Peyer's patch (tissue), 4 donors: ENCODE data around the gene UBE2H. TPM values are rescaled to one million over a fixed set of nuclear protein-coding genes. Genes with fewer than 3 reads are reported as not detected.
"Not testable (repeated sequence)": the region's sequence is repeated elsewhere in the genome, so short reads cannot be mapped to it uniquely, and the experiment has no call there.

Experiments used
- DNase-seq, 3 donors: peaks; one replicate each; pipeline ENCODE4 v3.0.0-alpha.2; 2017 to 2019
- H3K27ac ChIP-seq, 4 donors: fragments of 200-600 bp; sonication (generic); one replicate each; pipeline ENCODE4 v1.5.1; 2016 to 2019
- H3K27me3 ChIP-seq, 2 donors: fragments of 200-600 bp; sonication (generic); one replicate each; pipeline ENCODE4 v1.5.1; 2019
- H3K36me3 ChIP-seq, 3 donors: fragments of 200-600 bp; sonication (generic); one replicate each; pipeline ENCODE4 v1.5.1; 2016 to 2019
- H3K4me1 ChIP-seq, 4 donors: fragments of 200-600 bp; sonication (generic); one replicate each; pipeline ENCODE4 v1.5.1; 2016 to 2019
- H3K4me3 ChIP-seq, 4 donors: fragments of 200-600 bp; sonication (generic); 1 replicate in 3 of 4; 2 replicates in 1 of 4; pipeline ENCODE4 v1.5.1; 2016 to 2019; ENCODE audit warnings: mild to moderate bottlenecking in 1 of 4
- H3K9me3 ChIP-seq, 4 donors: fragments of 200-600 bp; sonication (generic); one replicate each; pipeline ENCODE4 v1.5.1; 2016 to 2019; ENCODE audit warnings: mild to moderate bottlenecking in 1 of 4
- CTCF ChIP-seq, 6 experiments: fragments of 450-650 bp in 4 of 6; fragments of 200-600 bp in 2 of 6; sonication (generic) in 1 of 6; IDR thresholded peaks; one replicate each; pipeline ENCODE4 v1.5.1; 2017 to 2019; ENCODE audit warnings: antibody characterized with exemption in 6 of 6, mild to moderate bottlenecking in 3 of 6, moderate library complexity in 1 of 6
- POLR2A ChIP-seq, 2 donors: fragments of 450-650 bp; IDR thresholded peaks; one replicate each; pipeline ENCODE4 v1.5.1; 2017; ENCODE audit warnings: antibody characterized with exemption in 2 of 2, mild to moderate bottlenecking in 2 of 2, moderate library complexity in 2 of 2
- total RNA-seq, 4 donors: library from RNA; depleted of rRNA; stranded (reverse); fragments of >200 nt; gene quantifications; one replicate each; pipeline ENCODE4 v1.1.0, GENCODE V29; 2016

UBE2H gene
- total RNA-seq, 4 donors from 2014 or later: 33.5 to 59.4 (median 51.4) TPM

- Histone ChIP-seq H3K9me3 (no peaks in the 10 kb centered on the region), H3K27ac (no peak overlapping the region), H3K36me3 (peaks cover 0 to 15% (median 0%) of the 10 kb centered on the region in 3 donors), H3K4me3 (no peak overlapping the region), H3K4me1 (no peaks in the 10 kb centered on the region), H3K27me3 (no peaks in the 10 kb centered on the region)
- TF ChIP-seq CTCF (IDR thresholded peaks at IDR 0.05): no peak
- TF ChIP-seq POLR2A (IDR thresholded peaks at IDR 0.05): no peak
- DNase-seq: no peak
These were observed 82.1 kb downstream of the UBE2H start for GRCh38 chr7:129870668-129871067.

DNA sequence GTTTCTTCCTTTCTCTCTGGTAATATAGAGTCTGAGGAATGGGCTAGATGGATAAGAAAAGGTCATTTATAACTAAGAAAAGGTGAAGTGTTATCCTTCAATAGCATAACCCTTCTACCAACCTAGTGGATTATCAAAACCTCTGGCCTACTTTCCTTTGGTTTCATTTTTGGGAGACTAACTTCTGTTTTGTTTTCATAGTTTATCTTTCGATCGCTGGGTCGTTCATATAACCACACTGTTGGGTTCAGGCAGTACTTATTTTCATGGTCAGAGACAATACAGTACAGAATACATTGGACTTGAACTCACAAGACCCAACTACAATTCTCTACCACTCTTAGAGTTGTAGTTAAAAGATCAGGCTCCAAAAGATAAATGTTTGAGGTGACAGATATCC lies 86.5 kb downstream of the UBE2H start:
- Histone ChIP-seq H3K4me1 (peaks cover 0 to 25% (median 0%) of the 10 kb centered on the region in 4 donors), H3K4me3 (no peak overlapping the region)
- TF ChIP-seq CTCF (IDR thresholded peaks at IDR 0.05): no peak
- TF ChIP-seq POLR2A (IDR thresholded peaks at IDR 0.05): no peak

GRCh38 chr7:129865925-129866201 lies 86.9 kb downstream of the UBE2H start:
- peaks cover 0 to 29% (median 0%) of the 10 kb centered on the region in 4 donors for H3K4me1 ChIP-seq
- no peak for TF ChIP-seq CTCF (IDR thresholded peaks at IDR 0.05)
- no peak for TF ChIP-seq POLR2A (IDR thresholded peaks at IDR 0.05)
- no peaks in the 10 kb centered on the region for H3K36me3 ChIP-seq
- H3K27ac ChIP-seq: no peak overlapping the region
- no peak overlapping the region for H3K4me3 ChIP-seq
- H3K9me3 ChIP-seq: no peaks in the 10 kb centered on the region
- no peaks in the 10 kb centered on the region for H3K27me3 ChIP-seq
- DNase-seq: no peak

More for the DNA sequence above, 86.5 kb downstream of the UBE2H start:
- no peak for DNase-seq
- Histone ChIP-seq H3K27me3 (no peaks in the 10 kb centered on the region), H3K27ac (no peak overlapping the region), H3K36me3 (peaks cover 0 to 1% (median 0%) of the 10 kb centered on the region in 3 donors), H3K9me3 (no peaks in the 10 kb centered on the region)

GRCh38 chr7:129865093-129865924 lies 87.5 kb downstream of the UBE2H start:
- Histone ChIP-seq H3K9me3 (no peaks in the 10 kb centered on the region), H3K36me3 (no peaks in the 10 kb centered on the region), H3K27ac (no peak overlapping the region), H3K4me3 (no peak overlapping the region), H3K27me3 (no peaks in the 10 kb centered on the region), H3K4me1 (peaks cover 0 to 32% (median 0%) of the 10 kb centered on the region in 4 donors)
- TF ChIP-seq CTCF (IDR thresholded peaks at IDR 0.05): no peak
- TF ChIP-seq POLR2A (IDR thresholded peaks at IDR 0.05): no peak
- DNase-seq: no peak

DNA sequence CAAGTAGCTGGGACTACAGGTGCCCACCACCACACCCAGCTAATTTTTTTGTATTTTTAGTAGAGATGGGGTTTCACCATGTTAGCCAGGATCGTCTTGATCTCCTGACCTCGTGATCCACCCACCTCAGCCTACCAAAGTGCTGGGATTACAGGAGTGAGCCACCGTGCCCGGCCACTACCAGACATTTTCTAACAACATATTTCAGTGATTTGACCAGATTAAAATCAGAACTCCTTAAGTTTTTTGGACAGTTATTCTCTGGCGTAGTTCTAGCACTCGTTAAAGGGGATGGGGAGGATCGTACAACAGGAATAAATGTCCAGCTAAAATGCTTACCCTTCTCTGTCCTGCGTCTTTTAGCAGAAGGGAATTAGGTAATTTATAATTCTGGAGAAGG lies 88.1 kb downstream of the UBE2H start:
- H3K4me3 ChIP-seq, DNase-seq, H3K27me3 ChIP-seq, H3K9me3 ChIP-seq, H3K36me3 ChIP-seq, H3K27ac ChIP-seq: not testable (repeated sequence)
- peaks cover 0 to 32% (median 2%) of the 10 kb centered on the region in 4 donors for H3K4me1 ChIP-seq

GRCh38 chr7:129864042-129864441 lies 88.7 kb downstream of the UBE2H start:
- no peaks in the 10 kb centered on the region for H3K36me3 ChIP-seq
- no peaks in the 10 kb centered on the region for H3K9me3 ChIP-seq
- DNase-seq: no peak
- peak overlapping the region in 1 of 4 donors; percentile 27 for H3K27ac ChIP-seq
- H3K27me3 ChIP-seq: no peaks in the 10 kb centered on the region
- TF ChIP-seq CTCF (IDR thresholded peaks at IDR 0.05) (no peak), POLR2A (IDR thresholded peaks at IDR 0.05) (no peak)
- no peak overlapping the region for H3K4me3 ChIP-seq
- peaks cover 0 to 32% (median 3%) of the 10 kb centered on the region in 4 donors for H3K4me1 ChIP-seq
